ENCODE data around the gene PRAMEF26. TPM values are rescaled to one million over a fixed set of nuclear protein-coding genes. Genes with fewer than 3 reads are reported as not detected.
"Not testable (repeated sequence)": the region's sequence is repeated elsewhere in the genome, so short reads cannot be mapped to it uniquely, and the experiment has no call there.

PRAMEF26 gene
- not detected for total RNA-seq

- H3K9ac ChIP-seq (ENCODE audit: low read depth in 1 of 3, low read length in 3 of 3); H3K9me3 ChIP-seq (ENCODE audit: control insufficient read depth in 3 of 3, low read length in 3 of 3); H3K36me3 ChIP-seq (ENCODE audit: control insufficient read depth in 3 of 3, insufficient read depth in 3 of 3, low read length in 3 of 3); H3K4me1 ChIP-seq (ENCODE audit: control insufficient read depth in 3 of 3, insufficient read depth in 3 of 3, low read length in 3 of 3); H3K4me3 ChIP-seq (ENCODE audit: low read length in 3 of 3); H3K27me3 ChIP-seq (ENCODE audit: control insufficient read depth in 3 of 3, insufficient read depth in 3 of 3, low read length in 3 of 3); H3K27ac ChIP-seq (ENCODE audit: low read depth, low read length): not testable (repeated sequence)
Measured at GRCh38 chr1:13155909-13156308, at the start of gene PRAMEF26. PRAMEF26 (minus strand) TSS chr1:13156009; CDS start chr1:13153095, 2,914 bp downstream.

GRCh38 chr1:13201309-13201708, 45.5 kb upstream of the PRAMEF26 start, which contains the start of gene PRAMEF13:
PRAMEF13 (minus strand) TSS chr1:13201409; CDS start chr1:13199589, 1,820 bp downstream.
- not testable (repeated sequence) for H3K36me3 ChIP-seq (ENCODE audit: control insufficient read depth in 3 of 3, insufficient read depth in 3 of 3, low read length in 3 of 3); H3K4me1 ChIP-seq (ENCODE audit: control insufficient read depth in 3 of 3, insufficient read depth in 3 of 3, low read length in 3 of 3); H3K4me3 ChIP-seq (ENCODE audit: low read length in 3 of 3); H3K27me3 ChIP-seq (ENCODE audit: control insufficient read depth in 3 of 3, insufficient read depth in 3 of 3, low read length in 3 of 3); H3K9me3 ChIP-seq (ENCODE audit: control insufficient read depth in 3 of 3, low read length in 3 of 3); H3K27ac ChIP-seq (ENCODE audit: low read depth, low read length); H3K9ac ChIP-seq (ENCODE audit: low read depth in 1 of 3, low read length in 3 of 3)

GRCh38 chr1:13171548-13171947, 15.7 kb upstream of the PRAMEF26 start, which contains the start of gene PRAMEF9:
PRAMEF9 (plus strand) TSS chr1:13171848; CDS start chr1:13175281, 3,433 bp downstream.
- not testable (repeated sequence) for H3K9me3 ChIP-seq (ENCODE audit: control insufficient read depth in 3 of 3, low read length in 3 of 3); H3K4me1 ChIP-seq (ENCODE audit: control insufficient read depth in 3 of 3, insufficient read depth in 3 of 3, low read length in 3 of 3); H3K27ac ChIP-seq (ENCODE audit: low read depth, low read length); H3K36me3 ChIP-seq (ENCODE audit: control insufficient read depth in 3 of 3, insufficient read depth in 3 of 3, low read length in 3 of 3); H3K9ac ChIP-seq (ENCODE audit: low read depth in 1 of 3, low read length in 3 of 3); H3K27me3 ChIP-seq (ENCODE audit: control insufficient read depth in 3 of 3, insufficient read depth in 3 of 3, low read length in 3 of 3); H3K4me3 ChIP-seq (ENCODE audit: low read length in 3 of 3)

GRCh38 chr1:13165531-13165930, 9.7 kb upstream of the PRAMEF26 start, which contains the start of gene HNRNPCL4:
HNRNPCL4 (minus strand) TSS chr1:13165631; CDS start chr1:13165467, 164 bp downstream.
- not testable (repeated sequence) for H3K4me1 ChIP-seq (ENCODE audit: control insufficient read depth in 3 of 3, insufficient read depth in 3 of 3, low read length in 3 of 3); H3K27ac ChIP-seq (ENCODE audit: low read depth, low read length); H3K27me3 ChIP-seq (ENCODE audit: control insufficient read depth in 3 of 3, insufficient read depth in 3 of 3, low read length in 3 of 3); H3K36me3 ChIP-seq (ENCODE audit: control insufficient read depth in 3 of 3, insufficient read depth in 3 of 3, low read length in 3 of 3); H3K9ac ChIP-seq (ENCODE audit: low read depth in 1 of 3, low read length in 3 of 3); H3K9me3 ChIP-seq (ENCODE audit: control insufficient read depth in 3 of 3, low read length in 3 of 3); H3K4me3 ChIP-seq (ENCODE audit: low read length in 3 of 3)

DNA sequence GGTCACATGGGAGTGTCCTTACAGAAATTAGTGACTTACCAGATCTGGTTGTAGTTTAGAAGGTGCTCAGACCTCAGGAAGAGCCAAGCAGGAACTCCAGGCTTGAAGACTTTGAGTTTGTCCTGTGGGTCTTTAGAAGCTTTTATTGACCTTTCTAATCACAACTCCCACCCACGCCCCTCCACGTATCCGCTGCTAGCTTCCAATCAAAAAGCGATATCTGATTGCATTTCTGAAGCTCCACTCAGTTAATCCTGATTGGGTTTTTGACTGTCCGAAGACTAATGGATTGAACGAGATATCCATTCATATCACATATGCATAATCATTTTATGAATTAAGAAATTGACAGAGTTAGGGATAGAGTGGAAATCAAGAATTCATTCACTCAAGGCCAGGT, 39.1 kb downstream of the PRAMEF26 start, which contains the start of gene HNRNPCL2:
HNRNPCL2 (minus strand) TSS at position 101 of the 400 bp plus-strand sequence. CDS start 454 bp downstream, outside the sequence.
- H3K4me1 ChIP-seq (ENCODE audit: control insufficient read depth in 3 of 3, insufficient read depth in 3 of 3, low read length in 3 of 3); H3K4me3 ChIP-seq (ENCODE audit: low read length in 3 of 3); H3K27me3 ChIP-seq (ENCODE audit: control insufficient read depth in 3 of 3, insufficient read depth in 3 of 3, low read length in 3 of 3); H3K36me3 ChIP-seq (ENCODE audit: control insufficient read depth in 3 of 3, insufficient read depth in 3 of 3, low read length in 3 of 3); H3K9ac ChIP-seq (ENCODE audit: low read depth in 1 of 3, low read length in 3 of 3); H3K9me3 ChIP-seq (ENCODE audit: control insufficient read depth in 3 of 3, low read length in 3 of 3); H3K27ac ChIP-seq (ENCODE audit: low read depth, low read length): not testable (repeated sequence)

Other genes starting within 250 kb of the PRAMEF26 start
- not detected for gene PRAMEF7, start 239.4 kb downstream of the PRAMEF26 start, total RNA-seq
- gene PRAMEF6, start 208.4 kb downstream of the PRAMEF26 start, total RNA-seq, result not detected
- not detected for gene PRAMEF27, start 99.4 kb downstream of the PRAMEF26 start, total RNA-seq
- gene HNRNPCL3, start 95.2 kb downstream of the PRAMEF26 start, total RNA-seq, result not detected
- gene PRAMEF25, start 85.2 kb downstream of the PRAMEF26 start, total RNA-seq, result not detected
- gene HNRNPCL2, start 39.2 kb downstream of the PRAMEF26 start, total RNA-seq, result not detected
- gene HNRNPCL4, start 9.6 kb upstream of the PRAMEF26 start, total RNA-seq, result not detected
- not detected for gene PRAMEF9, start 15.8 kb upstream of the PRAMEF26 start, total RNA-seq
- not detected for gene PRAMEF13, start 45.4 kb upstream of the PRAMEF26 start, total RNA-seq
- not detected for gene PRAMEF18, start 70.1 kb upstream of the PRAMEF26 start, total RNA-seq
- not detected for gene PRAMEF5, start 98.2 kb upstream of the PRAMEF26 start, total RNA-seq
- gene PRAMEF8, start 129.1 kb upstream of the PRAMEF26 start, total RNA-seq, result not detected
- gene PRAMEF33, start 147.5 kb upstream of the PRAMEF26 start, total RNA-seq, result not detected
- not detected for gene PRAMEF15, start 159.6 kb upstream of the PRAMEF26 start, total RNA-seq
- not detected for gene PRAMEF14, start 191.1 kb upstream of the PRAMEF26 start, total RNA-seq
- not detected for gene PRAMEF19, start 215.9 kb upstream of the PRAMEF26 start, total RNA-seq
- gene PRAMEF17, start 233.6 kb upstream of the PRAMEF26 start, total RNA-seq, result not detected